GM18502 (cell line): ENCODE measurements around the gene FAF1.
"Not testable (repeated sequence)": the region's sequence is repeated elsewhere in the genome, so short reads cannot be mapped to it uniquely, and the experiment has no call there.

Source experiments
- ATAC-seq: cut with Tn5 transposase; IDR thresholded peaks from one replicate; pipeline ENCODE4 v1.9.1; 2021; ENCODE audit warnings: mild to moderate bottlenecking; ENCODE audit not compliant: unreplicated experiment, poor library complexity

Gene FAF1

GRCh38 chr1:50967416-50968157, 7.5 kb upstream of the FAF1 start:
- ATAC-seq, result no peak

- no peak for ATAC-seq
These were observed 6.9 kb upstream of the FAF1 start for GRCh38 chr1:50966991-50967390.

GRCh38 chr1:50964863-50965262, 4.8 kb upstream of the FAF1 start:
- no peak for ATAC-seq

GRCh38 chr1:50959303-50959912, 659 bp downstream of the FAF1 start:
- ATAC-seq, result peak; percentile 24

- ATAC-seq, result no peak
These were observed 5.0 kb downstream of the FAF1 start for GRCh38 chr1:50955116-50955515.

- ATAC-seq, result not testable (repeated sequence)
These were observed 7.5 kb downstream of the FAF1 start for GRCh38 chr1:50952566-50952965.

GRCh38 chr1:50950396-50950795, 9.7 kb downstream of the FAF1 start:
- no peak for ATAC-seq

GRCh38 chr1:50949286-50949982, 10.6 kb downstream of the FAF1 start:
- ATAC-seq, result no peak

- ATAC-seq, result no peak
These were observed 17.7 kb downstream of the FAF1 start for GRCh38 chr1:50942334-50942733.

GRCh38 chr1:50940291-50940690, 19.8 kb downstream of the FAF1 start:
- no peak for ATAC-seq

- ATAC-seq, result no peak
These were observed 23.7 kb downstream of the FAF1 start for GRCh38 chr1:50936321-50936720.

GRCh38 chr1:50935276-50935675, 24.8 kb downstream of the FAF1 start:
- ATAC-seq, result not testable (repeated sequence)

- no peak for ATAC-seq
These were observed 25.2 kb downstream of the FAF1 start for GRCh38 chr1:50934838-50935237.

- ATAC-seq, result not testable (repeated sequence)
These were observed 26.3 kb downstream of the FAF1 start for GRCh38 chr1:50933770-50934169.

- not testable (repeated sequence) for ATAC-seq
These were observed 28.0 kb downstream of the FAF1 start for GRCh38 chr1:50932043-50932442.

GRCh38 chr1:50930965-50931737, 28.9 kb downstream of the FAF1 start:
- ATAC-seq, result no peak

- ATAC-seq, result peak; percentile 69
These were observed 29.9 kb downstream of the FAF1 start for GRCh38 chr1:50930193-50930592.

GRCh38 chr1:50929376-50929958, 30.6 kb downstream of the FAF1 start:
- ATAC-seq, result no peak

GRCh38 chr1:50923564-50923963, 36.5 kb downstream of the FAF1 start:
- no peak for ATAC-seq

GRCh38 chr1:50921029-50921428, 39.0 kb downstream of the FAF1 start:
- ATAC-seq, result no peak
